Keratinocyte (primary cell): ENCODE measurements around the gene DHDDS. TPM values are rescaled to one million over a fixed set of nuclear protein-coding genes. Genes with fewer than 3 reads are reported as not detected.

Experiments
- DNase-seq: peaks from one replicate; pipeline ENCODE4 v3.0.0-alpha.2; 2011; ENCODE audit warnings: low read depth, missing footprints, low spot score
- FAIRE-seq: peaks from 2 replicates; lab custom pipeline; 2011; peaks lifted over from hg19 to GRCh38; lab: Jason Lieb, UNC
- H2AFZ ChIP-seq: 2 replicates; pipeline ENCODE4 v1.6.0; 2012; ENCODE audit warnings: low read length, control low read depth, inconsistent platforms; ENCODE audit not compliant: control insufficient read depth
- H3K27ac ChIP-seq: 2 replicates; pipeline ENCODE4 v1.5.1; 2011; ENCODE audit warnings: low read length; ENCODE audit not compliant: control insufficient read depth, insufficient read depth
- H3K27me3 ChIP-seq: 3 replicates; pipeline ENCODE4 v1.6.0; 2011; ENCODE audit warnings: low read length; ENCODE audit not compliant: control insufficient read depth, insufficient read depth; ENCODE audit errors: extremely low read depth
- H3K36me3 ChIP-seq, 2 experiments: 2 replicates in 1 of 2; 3 replicates in 1 of 2; pipeline ENCODE4 v1.5.1; 2011; ENCODE audit warnings: low read length in 2 of 2, mild to moderate bottlenecking in 1 of 2; ENCODE audit not compliant: control insufficient read depth in 2 of 2, insufficient read depth in 2 of 2; ENCODE audit errors: extremely low read depth in 1 of 2
- H3K4me1 ChIP-seq: 3 replicates; pipeline ENCODE4 v1.5.1; 2011; ENCODE audit warnings: low read length; ENCODE audit not compliant: control insufficient read depth, insufficient read depth; ENCODE audit errors: extremely low read depth
- H3K4me2 ChIP-seq: 3 replicates; pipeline ENCODE4 v1.6.0; 2011; ENCODE audit warnings: low read depth, low read length; ENCODE audit not compliant: control insufficient read depth, insufficient read depth; ENCODE audit errors: extremely low read depth
- H3K4me3 ChIP-seq, 3 experiments: fragments of 200-600 bp in 1 of 3; sonication (generic) in 1 of 3; 2 replicates in 2 of 3; 3 replicates in 1 of 3; pipeline ENCODE4 v1.5.1; 2011 to 2016; ENCODE audit warnings: low read length in 3 of 3, mild to moderate bottlenecking in 3 of 3, control low read depth in 2 of 3, inconsistent platforms in 1 of 3, low read depth in 1 of 3, mixed read lengths in 1 of 3, mixed run types in 1 of 3, moderate library complexity in 1 of 3; ENCODE audit not compliant: control insufficient read depth in 2 of 3, insufficient read depth in 2 of 3; ENCODE audit errors: extremely low read depth in 1 of 3
- H3K79me2 ChIP-seq: 2 replicates; pipeline ENCODE4 v1.6.0; 2012; ENCODE audit warnings: low read length; ENCODE audit not compliant: control insufficient read depth, insufficient read depth
- H3K9ac ChIP-seq: 3 replicates; pipeline ENCODE4 v1.6.0; 2011; ENCODE audit warnings: low read length; ENCODE audit not compliant: control insufficient read depth, insufficient read depth; ENCODE audit errors: extremely low read depth
- H3K9me1 ChIP-seq: 3 replicates; pipeline ENCODE4 v1.6.0; 2011; ENCODE audit warnings: low read length; ENCODE audit not compliant: control insufficient read depth, insufficient read depth; ENCODE audit errors: extremely low read depth
- H3K9me3 ChIP-seq: 2 replicates; pipeline ENCODE4 v1.5.1; 2012; ENCODE audit warnings: low read depth, low read length; ENCODE audit not compliant: control insufficient read depth
- H4K20me1 ChIP-seq: 3 replicates; pipeline ENCODE4 v1.6.0; 2011; ENCODE audit warnings: low read length; ENCODE audit not compliant: control insufficient read depth, insufficient read depth; ENCODE audit errors: extremely low read depth
- EZH2 ChIP-seq: IDR thresholded peaks from one replicate; pipeline ENCODE4 v1.6.1; 2012; ENCODE audit warnings: inconsistent platforms, mild to moderate bottlenecking, low read length, moderate library complexity
- dilution Hi-C: fragments of 300-500 bp; cut with MboI; formaldehyde crosslinking; loops from one replicate; pipeline ENCODE4 v1.7.0; 2020; ENCODE audit warnings: low sequenced_read_pairs; ENCODE audit not compliant: extremely low pct_ligation_motif_present
- polyA plus RNA-seq, 5 experiments: library from polyadenylated mRNA; depleted of rRNA in 3 of 5; stranded (reverse) in 3 of 5; stranded (forward) in 1 of 5; unstranded in 1 of 5; fragments of >200 nt; gene quantifications; 1 replicate in 1 of 5; 2 replicates in 3 of 5; 3 replicates in 1 of 5; pipeline versions ENCODE4 v1.2.1 to v1.2.3, GENCODE V29; 2011 to 2012; ENCODE audit warnings: missing spikeins in 2 of 5, low read depth in 1 of 5, low replicate concordance in 1 of 5
- TF ChIP-seq, protein P1 (sequence below), 3 experiments: IDR thresholded peaks in 1 of 3; conservative IDR thresholded peaks in 1 of 3; optimal IDR thresholded peaks in 1 of 3; 2 replicates in 2 of 3; 3 replicates in 1 of 3; pipeline versions ENCODE3 to v1.5.1; 2011; ENCODE audit warnings: low read length in 3 of 3, mild to moderate bottlenecking in 3 of 3, moderate library complexity in 2 of 3, control low read depth in 1 of 3, inconsistent platforms in 1 of 3; ENCODE audit not compliant: insufficient read depth in 2 of 3; ENCODE audit errors: extremely low read depth in 1 of 3

Gene DHDDS
- polyA plus RNA-seq, 1 donor (not counting 4 experiments of a cell fraction or from before 2014, with no cell fraction given): 41.2 TPM

DNA sequence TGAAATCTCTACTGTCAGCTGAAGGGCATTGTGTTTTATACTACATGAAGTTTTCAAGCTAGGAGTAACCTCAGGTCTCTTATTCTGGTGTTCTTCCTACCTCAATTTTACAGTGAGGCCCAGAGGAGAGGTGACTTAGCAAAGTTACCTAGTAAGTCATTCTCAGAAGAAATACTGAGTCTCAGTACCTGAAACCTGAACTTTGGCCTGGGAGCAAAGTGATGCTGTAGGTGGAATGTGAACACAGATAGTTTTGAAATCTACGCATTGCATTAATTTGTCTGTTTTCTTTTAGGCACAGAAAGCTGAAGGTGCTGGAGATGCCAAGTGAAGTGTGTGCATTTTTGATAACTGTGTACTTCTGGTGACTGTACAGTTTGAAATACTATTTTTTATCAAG is 42.7 kb downstream of the DHDDS start:
- no peak overlapping the region for H3K27ac ChIP-seq
- no peaks in the 10 kb centered on the region for H3K9me3 ChIP-seq
- TF ChIP-seq, protein P1, sequence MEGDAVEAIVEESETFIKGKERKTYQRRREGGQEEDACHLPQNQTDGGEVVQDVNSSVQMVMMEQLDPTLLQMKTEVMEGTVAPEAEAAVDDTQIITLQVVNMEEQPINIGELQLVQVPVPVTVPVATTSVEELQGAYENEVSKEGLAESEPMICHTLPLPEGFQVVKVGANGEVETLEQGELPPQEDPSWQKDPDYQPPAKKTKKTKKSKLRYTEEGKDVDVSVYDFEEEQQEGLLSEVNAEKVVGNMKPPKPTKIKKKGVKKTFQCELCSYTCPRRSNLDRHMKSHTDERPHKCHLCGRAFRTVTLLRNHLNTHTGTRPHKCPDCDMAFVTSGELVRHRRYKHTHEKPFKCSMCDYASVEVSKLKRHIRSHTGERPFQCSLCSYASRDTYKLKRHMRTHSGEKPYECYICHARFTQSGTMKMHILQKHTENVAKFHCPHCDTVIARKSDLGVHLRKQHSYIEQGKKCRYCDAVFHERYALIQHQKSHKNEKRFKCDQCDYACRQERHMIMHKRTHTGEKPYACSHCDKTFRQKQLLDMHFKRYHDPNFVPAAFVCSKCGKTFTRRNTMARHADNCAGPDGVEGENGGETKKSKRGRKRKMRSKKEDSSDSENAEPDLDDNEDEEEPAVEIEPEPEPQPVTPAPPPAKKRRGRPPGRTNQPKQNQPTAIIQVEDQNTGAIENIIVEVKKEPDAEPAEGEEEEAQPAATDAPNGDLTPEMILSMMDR (optimal IDR thresholded peaks at IDR 0.05 in 1 of 3, IDR thresholded peaks at IDR 0.05 in 1 of 3, conservative IDR thresholded peaks at IDR 0.05 in 1 of 3; ENCODE audit: extremely low read depth in 1 of 3, insufficient read depth in 2 of 3, low read length in 3 of 3): no peak
- TF ChIP-seq EZH2: no peak
- no peak overlapping the region for H3K9ac ChIP-seq
- H3K4me1 ChIP-seq: peaks cover 36% of the 10 kb centered on the region
- FAIRE-seq (no peak), DNase-seq (no peak)
- H4K20me1 ChIP-seq: peaks cover 16% of the 10 kb centered on the region
- no peak overlapping the region for H2AFZ ChIP-seq
- peaks cover under 1% of the 10 kb centered on the region for H3K9me1 ChIP-seq
- no peaks in the 10 kb centered on the region for H3K27me3 ChIP-seq
- peaks cover 15% of the 10 kb centered on the region for H3K79me2 ChIP-seq
- H3K4me2 ChIP-seq: no peak overlapping the region
- H3K4me3 ChIP-seq: no peak overlapping the region
- dilution Hi-C loops: no loop called here
- peaks cover 21 to 36% of the 10 kb centered on the region in 2 experiments for H3K36me3 ChIP-seq

DNA sequence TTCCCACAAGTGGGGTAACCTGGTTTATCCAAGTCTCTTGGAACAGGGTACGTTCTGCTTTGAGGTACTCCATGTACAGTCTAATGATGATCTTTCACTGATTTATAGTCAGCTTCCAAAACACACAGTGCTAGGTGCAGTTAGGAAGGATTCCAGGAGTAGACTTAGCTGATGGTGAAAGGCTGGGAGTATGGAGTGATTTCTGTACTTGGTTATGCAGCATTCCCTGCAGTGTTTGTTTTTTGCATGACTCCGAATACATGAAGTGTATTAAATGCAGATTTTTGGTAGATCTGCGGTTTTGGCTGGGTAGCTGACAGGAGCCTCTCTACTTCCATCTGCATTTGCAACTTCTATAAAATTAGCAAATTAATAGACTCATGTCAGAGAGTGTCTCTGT is 43.9 kb downstream of the DHDDS start:
- Histone ChIP-seq H3K27ac (no peak overlapping the region), H2AFZ (no peak overlapping the region), H3K4me3 (no peak overlapping the region), H3K4me2 (no peak overlapping the region), H3K9me3 (no peaks in the 10 kb centered on the region), H3K9ac (no peak overlapping the region), H4K20me1 (peaks cover 12% of the 10 kb centered on the region), H3K27me3 (no peaks in the 10 kb centered on the region), H3K36me3 (peaks cover 21 to 36% of the 10 kb centered on the region in 2 experiments), H3K9me1 (no peaks in the 10 kb centered on the region), H3K4me1 (peaks cover 24% of the 10 kb centered on the region), H3K79me2 (peaks cover 15% of the 10 kb centered on the region)
- FAIRE-seq (no peak), DNase-seq (no peak)
- dilution Hi-C loops: no loop called here
- TF ChIP-seq, protein P1 (optimal IDR thresholded peaks at IDR 0.05 in 1 of 3, IDR thresholded peaks at IDR 0.05 in 1 of 3, conservative IDR thresholded peaks at IDR 0.05 in 1 of 3; ENCODE audit: extremely low read depth in 1 of 3, insufficient read depth in 2 of 3, low read length in 3 of 3): no peak
- TF ChIP-seq EZH2: no peak
